NCI-H82 treated with DMSO at 0.1 percent for 48 hours (cell line): ENCODE measurements around the gene CABLES1.
"Not testable (repeated sequence)": the region's sequence is repeated elsewhere in the genome, so short reads cannot be mapped to it uniquely, and the experiment has no call there.

Experiments
- DNase-seq: peaks from one replicate; lab custom pipeline; 2025; ENCODE audit not compliant: unreplicated experiment; lab: John Stamatoyannopoulos, UW

Gene CABLES1

GRCh38 chr18:23141104-23141999 lies 6.1 kb downstream of the CABLES1 start:
- DNase-seq: no peak

- DNase-seq: no peak
Observed at GRCh38 chr18:23142251-23142929, 7.1 kb downstream of the CABLES1 start.

- no peak for DNase-seq
Observed at GRCh38 chr18:23143016-23143814, 7.9 kb downstream of the CABLES1 start.

GRCh38 chr18:23143815-23144261 lies 8.6 kb downstream of the CABLES1 start:
- no peak for DNase-seq

GRCh38 chr18:23144640-23145039 lies 9.4 kb downstream of the CABLES1 start:
- DNase-seq: no peak

- DNase-seq: no peak
Observed at GRCh38 chr18:23145621-23146020, 10.3 kb downstream of the CABLES1 start.

- no peak for DNase-seq
Observed at GRCh38 chr18:23146861-23147469, 11.7 kb downstream of the CABLES1 start.

- DNase-seq: no peak
Observed at GRCh38 chr18:23148382-23148781, 13.1 kb downstream of the CABLES1 start.

GRCh38 chr18:23149570-23149969 lies 14.3 kb downstream of the CABLES1 start:
- DNase-seq: no peak

- no peak for DNase-seq
Observed at GRCh38 chr18:23151414-23152099, 16.3 kb downstream of the CABLES1 start.

GRCh38 chr18:23154030-23154429 lies 18.7 kb downstream of the CABLES1 start:
- no peak for DNase-seq

GRCh38 chr18:23154823-23155500 lies 19.7 kb downstream of the CABLES1 start:
- no peak for DNase-seq

GRCh38 chr18:23155537-23155936 lies 20.3 kb downstream of the CABLES1 start:
- no peak for DNase-seq

GRCh38 chr18:23156134-23156533 lies 20.8 kb downstream of the CABLES1 start:
- no peak for DNase-seq

GRCh38 chr18:23158058-23158457 lies 22.8 kb downstream of the CABLES1 start:
- DNase-seq: no peak

- not testable (repeated sequence) for DNase-seq
Observed at GRCh38 chr18:23158884-23159283, 23.6 kb downstream of the CABLES1 start.

- no peak for DNase-seq
Observed at GRCh38 chr18:23159344-23159743, 24.1 kb downstream of the CABLES1 start.

- DNase-seq: no peak
Observed at GRCh38 chr18:23162473-23162872, 27.2 kb downstream of the CABLES1 start.

- DNase-seq: no peak
Observed at GRCh38 chr18:23163786-23164533, 28.7 kb downstream of the CABLES1 start.
